Measurements from ENCODE around the gene ZBTB14.

Gene ZBTB14

GRCh38 chr18:5282770-5283169 is 12.8 kb downstream of the ZBTB14 start:
- Histone ChIP-seq H3K36me3 (replicated peaks; ENCODE audit: low read depth, low read length) (peaks cover 8% of the 10 kb centered on the region), H3K9me3 (ENCODE audit: insufficient read depth, low read length) (no peaks in the 10 kb centered on the region), H3K79me2 (ENCODE audit: low read length) (no peaks in the 10 kb centered on the region), H2AFZ (ENCODE audit: low read depth, low read length) (no peak overlapping the region), H3K9ac (ENCODE audit: low read length) (no peak overlapping the region), H4K20me1 (ENCODE audit: insufficient read depth, low read length) (no peaks in the 10 kb centered on the region), H3K4me3 (ENCODE audit: low read length) (no peak overlapping the region), H3K27ac (ENCODE audit: low read length) (no peak overlapping the region), H3K4me1 (ENCODE audit: low read length) (no peaks in the 10 kb centered on the region), H3K4me2 (ENCODE audit: low read length) (no peak overlapping the region), H3K27me3 (ENCODE audit: low read depth, low read length) (no peaks in the 10 kb centered on the region)
- TF ChIP-seq CTCF (IDR thresholded peaks at IDR 0.05; ENCODE audit: low read depth, low read length) (no peak), EZH2phosphoT487 (IDR thresholded peaks at IDR 0.05; ENCODE audit: low read depth) (no peak)

GRCh38 chr18:5276947-5277346 is 18.6 kb downstream of the ZBTB14 start:
- H3K36me3 ChIP-seq (replicated peaks; ENCODE audit: low read depth, low read length), result no peaks in the 10 kb centered on the region
- TF ChIP-seq CTCF (IDR thresholded peaks at IDR 0.05; ENCODE audit: low read depth, low read length) (no peak), EZH2phosphoT487 (IDR thresholded peaks at IDR 0.05; ENCODE audit: low read depth) (no peak)
- H3K79me2 ChIP-seq (ENCODE audit: low read length), result no peaks in the 10 kb centered on the region
- H3K27ac ChIP-seq (ENCODE audit: low read length), result no peak overlapping the region
- no peaks in the 10 kb centered on the region for H4K20me1 ChIP-seq (ENCODE audit: insufficient read depth, low read length)
- H3K4me3 ChIP-seq (ENCODE audit: low read length), result no peak overlapping the region
- H3K9ac ChIP-seq (ENCODE audit: low read length), result no peak overlapping the region
- H3K4me2 ChIP-seq (ENCODE audit: low read length), result no peak overlapping the region
- H3K4me1 ChIP-seq (ENCODE audit: low read length), result no peaks in the 10 kb centered on the region
- no peaks in the 10 kb centered on the region for H3K27me3 ChIP-seq (ENCODE audit: low read depth, low read length)
- no peak overlapping the region for H2AFZ ChIP-seq (ENCODE audit: low read depth, low read length)
- H3K9me3 ChIP-seq (ENCODE audit: insufficient read depth, low read length), result no peaks in the 10 kb centered on the region

GRCh38 chr18:5275872-5276271 is 19.7 kb downstream of the ZBTB14 start:
- no peaks in the 10 kb centered on the region for H3K79me2 ChIP-seq (ENCODE audit: low read length)
- no peak overlapping the region for H2AFZ ChIP-seq (ENCODE audit: low read depth, low read length)
- H3K27ac ChIP-seq (ENCODE audit: low read length), result no peak overlapping the region
- TF ChIP-seq CTCF (IDR thresholded peaks at IDR 0.05; ENCODE audit: low read depth, low read length), result no peak
- no peak for TF ChIP-seq EZH2phosphoT487 (IDR thresholded peaks at IDR 0.05; ENCODE audit: low read depth)
- no peak overlapping the region for H3K9ac ChIP-seq (ENCODE audit: low read length)
- H3K4me2 ChIP-seq (ENCODE audit: low read length), result no peak overlapping the region
- H3K27me3 ChIP-seq (ENCODE audit: low read depth, low read length), result no peaks in the 10 kb centered on the region
- no peaks in the 10 kb centered on the region for H3K36me3 ChIP-seq (replicated peaks; ENCODE audit: low read depth, low read length)
- no peaks in the 10 kb centered on the region for H4K20me1 ChIP-seq (ENCODE audit: insufficient read depth, low read length)
- H3K4me3 ChIP-seq (ENCODE audit: low read length), result no peak overlapping the region
- H3K4me1 ChIP-seq (ENCODE audit: low read length), result no peaks in the 10 kb centered on the region
- H3K9me3 ChIP-seq (ENCODE audit: insufficient read depth, low read length), result no peaks in the 10 kb centered on the region

GRCh38 chr18:5268874-5269273 is 26.7 kb downstream of the ZBTB14 start:
- no peaks in the 10 kb centered on the region for H4K20me1 ChIP-seq (ENCODE audit: insufficient read depth, low read length)
- H3K9ac ChIP-seq (ENCODE audit: low read length), result no peak overlapping the region
- H3K36me3 ChIP-seq (replicated peaks; ENCODE audit: low read depth, low read length), result no peaks in the 10 kb centered on the region
- H3K4me3 ChIP-seq (ENCODE audit: low read length), result no peak overlapping the region
- H3K79me2 ChIP-seq (ENCODE audit: low read length), result no peaks in the 10 kb centered on the region
- no peak overlapping the region for H3K4me2 ChIP-seq (ENCODE audit: low read length)
- no peaks in the 10 kb centered on the region for H3K27me3 ChIP-seq (ENCODE audit: low read depth, low read length)
- no peak overlapping the region for H2AFZ ChIP-seq (ENCODE audit: low read depth, low read length)
- no peaks in the 10 kb centered on the region for H3K9me3 ChIP-seq (ENCODE audit: insufficient read depth, low read length)
- H3K4me1 ChIP-seq (ENCODE audit: low read length), result no peaks in the 10 kb centered on the region
- TF ChIP-seq CTCF (IDR thresholded peaks at IDR 0.05; ENCODE audit: low read depth, low read length) (no peak), EZH2phosphoT487 (IDR thresholded peaks at IDR 0.05; ENCODE audit: low read depth) (no peak)
- H3K27ac ChIP-seq (ENCODE audit: low read length), result no peak overlapping the region

Measured in OCI-LY3 (cell line).